K562 (cell line): Measurements from ENCODE around the gene UCK1. TPM values are rescaled to one million over a fixed set of nuclear protein-coding genes. Genes with fewer than 3 reads are reported as not detected.

Source experiments
- AFF4 ChIP-seq: sonication (generic); formaldehyde crosslinking; IDR thresholded peaks from 2 replicates; pipeline ENCODE4 v1.8.0; 2023; ENCODE audit warnings: mild to moderate bottlenecking, missing genetic modification reagents
- CBFB ChIP-seq: sonication (generic); formaldehyde crosslinking; IDR thresholded peaks from 2 replicates; pipeline ENCODE4 v1.4.0; 2020; ENCODE audit warnings: mild to moderate bottlenecking, missing genetic modification reagents
- CBX3 ChIP-seq, 2 experiments: IDR thresholded peaks; 1 replicate in 1 of 2; 2 replicates in 1 of 2; pipeline ENCODE4 v1.6.1; 2012; ENCODE audit warnings: inconsistent platforms in 2 of 2, low read length in 2 of 2, borderline replicate concordance in 1 of 2, control low read depth in 1 of 2
- FOXK1 ChIP-seq: sonication (generic); formaldehyde crosslinking; IDR thresholded peaks from 2 replicates; pipeline ENCODE4 v1.8.0; 2022; ENCODE audit warnings: missing genetic modification reagents, mild to moderate bottlenecking, borderline replicate concordance
- FUS ChIP-seq: fragments of 200-400 bp; formaldehyde crosslinking; optimal IDR thresholded peaks from 2 replicates; pipeline ENCODE3; 2017; ENCODE audit warnings: low read depth, low read length
- HMGN3 ChIP-seq: IDR thresholded peaks from 2 replicates; pipeline ENCODE4 v1.6.1; 2011; ENCODE audit warnings: borderline replicate concordance, low read depth, mild to moderate bottlenecking, mixed read lengths, low read length; ENCODE audit not compliant: insufficient read length; ENCODE audit errors: extremely low read depth
- JUN ChIP-seq, 2 experiments: sonication (generic) in 1 of 2; formaldehyde crosslinking in 1 of 2; IDR thresholded peaks; 2 replicates each; pipeline versions ENCODE4 v1.6.1 to v1.8.0; 2012 to 2022; ENCODE audit warnings: borderline replicate concordance in 2 of 2, mild to moderate bottlenecking in 2 of 2, improper control_type of control experiment in 1 of 2, low read depth in 1 of 2, low read length in 1 of 2, missing genetic modification reagents in 1 of 2
- KDM2B ChIP-seq: fragments of 250-450 bp; sonication (Bioruptor Pico); IDR thresholded peaks from 2 replicates; pipeline ENCODE4 v1.8.0; 2021; ENCODE audit warnings: mild to moderate bottlenecking, moderate library complexity
- MYNN ChIP-seq, 2 experiments: sonication (generic); formaldehyde crosslinking in 1 of 2; IDR thresholded peaks; 2 replicates each; pipeline versions ENCODE4 v1.5.0 to v1.6.1; 2016 to 2020; ENCODE audit warnings: antibody characterized with exemption in 1 of 2, missing genetic modification reagents in 1 of 2
- NONO ChIP-seq, 2 experiments: fragments of 200-400 bp in 1 of 2; fragments of 450-650 bp in 1 of 2; formaldehyde crosslinking in 1 of 2; IDR thresholded peaks; 2 replicates each; pipeline ENCODE4 v1.6.1; 2017; ENCODE audit warnings: low read depth in 2 of 2, mild to moderate bottlenecking in 2 of 2, moderate library complexity in 2 of 2, low read length in 1 of 2
- RBBP5 ChIP-seq: fragments of 200-600 bp; sonication (generic); IDR thresholded peaks from 2 replicates; pipeline ENCODE4 v1.6.1; 2012; ENCODE audit warnings: borderline replicate concordance, mild to moderate bottlenecking, low read length, control low read depth, inconsistent platforms; ENCODE audit not compliant: insufficient read depth, poor library complexity, severe bottlenecking
- SFPQ ChIP-seq: fragments of 200-400 bp; formaldehyde crosslinking; IDR thresholded peaks from 2 replicates; pipeline ENCODE4 v1.6.1; 2017; ENCODE audit warnings: mild to moderate bottlenecking, low read depth, low read length, moderate library complexity
- SP1 ChIP-seq: sonication (generic); formaldehyde crosslinking; IDR thresholded peaks from 2 replicates; pipeline ENCODE4 v1.8.1; 2022; ENCODE audit warnings: mild to moderate bottlenecking, missing genetic modification reagents
- TFAP4 ChIP-seq: sonication (generic); formaldehyde crosslinking; IDR thresholded peaks from 2 replicates; pipeline ENCODE4 v1.8.0; 2022; ENCODE audit warnings: missing genetic modification reagents, mild to moderate bottlenecking, moderate library complexity, borderline replicate concordance
- YY1 ChIP-seq, 3 experiments: IDR thresholded peaks; 2 replicates each; pipeline ENCODE4 v1.6.1; 2011; ENCODE audit warnings: low read length in 2 of 3, mild to moderate bottlenecking in 2 of 3, moderate library complexity in 2 of 3, borderline replicate concordance in 1 of 3, control low read depth in 1 of 3, low read depth in 1 of 3; ENCODE audit not compliant: insufficient read depth in 3 of 3, insufficient replicate concordance in 2 of 3, control insufficient read depth in 1 of 3, insufficient read length in 1 of 3; ENCODE audit errors: extremely low read depth in 1 of 3
- ZBTB1 ChIP-seq: sonication (generic); formaldehyde crosslinking; IDR thresholded peaks from 2 replicates; pipeline ENCODE4 v1.8.1; 2023; ENCODE audit warnings: missing genetic modification reagents, low read depth, mild to moderate bottlenecking, borderline replicate concordance
- polyA plus RNA-seq, 8 experiments: library from polyadenylated mRNA; depleted of rRNA in 4 of 8; stranded (reverse) in 5 of 8; unstranded in 3 of 8; fragments of >200 nt; fragmentation: Nextera tagmentation in 2 of 8; fragmentation: Illumina TruSeq in 1 of 8; extraction: Ambion mirVana in 2 of 8; extraction: Trizol in 1 of 8; gene quantifications; 2 replicates each; pipeline versions ENCODE4 v1.2.1 to v1.2.3, GENCODE V29; 2011 to 2014; ENCODE audit warnings: inconsistent platforms in 1 of 8, missing spikeins in 1 of 8
- total RNA-seq, 7 experiments: library from RNA; depleted of rRNA in 6 of 7; stranded (reverse); fragments of >200 nt in 6 of 7; fragmentation: Illumina TruSeq in 2 of 7; extraction: Trizol in 2 of 7; gene quantifications; 2 replicates each; pipeline versions ENCODE4 v1.2.1 to v1.2.3, GENCODE V29; 2011 to 2021; ENCODE audit warnings: low replicate concordance in 1 of 7

UCK1 gene
- total and polyA plus RNA-seq, 9 of the 15 experiments (the other 6 are each of a cell fraction or from before 2014, with no cell fraction given): 0.27 to 27.5 (median 16.1) TPM

- peak; percentile 80 for TF ChIP-seq AFF4 (CRISPR knock-in tag)
- peak; percentile 28 for TF ChIP-seq HMGN3
- TF ChIP-seq KDM2B (CRISPR knock-in tag): 0 out of 2 replicates have a peak, but pooled peaks have one; percentile 35
- peak; percentile 74; the same call in 1 of the 2 replicates for TF ChIP-seq CBFB (CRISPR knock-in tag)
- peak; percentile 82 for TF ChIP-seq TFAP4 (CRISPR knock-in tag)
- TF ChIP-seq JUN (IDR thresholded peaks at IDR 0.05; ENCODE audit: borderline replicate concordance, low read depth, low read length): peak; percentile 24; the same call in 1 of the 2 replicates
- TF ChIP-seq JUN (CRISPR knock-in tag; IDR thresholded peaks at IDR 0.05; ENCODE audit: borderline replicate concordance): no peak
- peak; percentile 79 for TF ChIP-seq SP1 (CRISPR knock-in tag)
- TF ChIP-seq MYNN (IDR thresholded peaks at IDR 0.05): no peak
- TF ChIP-seq MYNN (CRISPR knock-in tag; IDR thresholded peaks at IDR 0.05): no peak
- peak; percentile 88 for TF ChIP-seq RBBP5
- TF ChIP-seq SFPQ: no peak
- TF ChIP-seq FUS: peak; percentile 50
- TF ChIP-seq CBX3 (IDR thresholded peaks at IDR 0.05; ENCODE audit: borderline replicate concordance in 1 of 2, low read length in 2 of 2): peak in 1 of 2 experiments; percentile 33; a peak in 1 of 3 replicates
- peak in 1 of 3 experiments; percentile 77 for TF ChIP-seq YY1 (IDR thresholded peaks at IDR 0.05; ENCODE audit: borderline replicate concordance in 1 of 3, control insufficient read depth in 1 of 3, extremely low read depth in 1 of 3, insufficient read depth in 3 of 3, insufficient read length in 1 of 3, insufficient replicate concordance in 2 of 3, low read depth in 1 of 3, low read length in 2 of 3)
- TF ChIP-seq ZBTB1: peak; percentile 54; the same call in 1 of the 2 replicates
- peak; percentile 3; the same call in 1 of the 2 replicates for TF ChIP-seq FOXK1 (CRISPR knock-in tag)
- peak in 1 of 2 experiments; percentile 81; a peak in 1 of 4 replicates for TF ChIP-seq NONO (IDR thresholded peaks at IDR 0.05; ENCODE audit: low read depth in 2 of 2, low read length in 1 of 2)
Observed at GRCh38 chr9:131502781-131503625, 28.1 kb downstream of the UCK1 start, which contains the start of gene POMT1 (continued).
